PC-3 (cell line): ENCODE results near the gene DOCK1. TPM values are rescaled to one million over a fixed set of nuclear protein-coding genes. Genes with fewer than 3 reads are reported as not detected.

Experiments used
- ATAC-seq: fragments of 200-7000 bp; cut with Tn5 transposase; 2 replicates; pipeline ENCODE4 v1.9.1; 2020; ENCODE audit warnings: mild to moderate bottlenecking, moderate library complexity
- Bru-seq: library from RNA; stranded (reverse); fragments of 400-500 nt; gene quantifications from one replicate; lab custom pipeline; 2021; lab: Mats Ljungman, UMichigan
- BruChase-seq, 2 experiments: library from RNA; stranded (reverse); fragments of 400-500 nt; gene quantifications; one replicate each; lab custom pipeline; 2021; lab: Mats Ljungman, UMichigan
- BruUV-seq: library from RNA; stranded (reverse); fragments of 400-500 nt; replicated peaks from 2 replicates; lab custom pipeline; 2021; lab: Mats Ljungman, UMichigan
- CTCF ChIA-PET: fragments of 300-600 bp; sonication (Branson Sonifier 250); formaldehyde crosslinking; loops from one replicate; lab custom pipeline; 2022; ENCODE audit warnings: antibody characterized with exemption; lab: Charles Lee
- POLR2A ChIA-PET: fragments of 300-600 bp; sonication (Branson Sonifier 250); formaldehyde crosslinking; loops from one replicate; lab custom pipeline; 2022; ENCODE audit warnings: antibody characterized with exemption; ENCODE audit not compliant: unreplicated experiment; lab: Charles Lee
- DNase-seq: peaks from one replicate; pipeline ENCODE4 v3.0.0-alpha.2; 2015
- H2AFZ ChIP-seq: fragments of 300-600 bp; sonication (generic); 2 replicates; pipeline ENCODE4 v1.6.0; 2016; ENCODE audit warnings: antibody characterized with exemption, low read length
- H3F3A ChIP-seq: fragments of 300-600 bp; sonication (generic); one replicate; pipeline ENCODE4 v1.6.0; 2017; ENCODE audit warnings: antibody characterized with exemption, low read length, control low read depth, mild to moderate bottlenecking; ENCODE audit not compliant: unreplicated experiment
- H3K27ac ChIP-seq: fragments of 300-600 bp; sonication (generic); 2 replicates; pipeline ENCODE4 v1.5.1; 2016; ENCODE audit warnings: mild to moderate bottlenecking, low read length
- H3K27me3 ChIP-seq: fragments of 300-600 bp; sonication (generic); 2 replicates; pipeline ENCODE4 v1.6.1; 2016; ENCODE audit warnings: low read length, mixed read lengths
- H3K36me3 ChIP-seq: fragments of 300-600 bp; sonication (generic); 2 replicates; pipeline ENCODE4 v1.6.1; 2016; ENCODE audit warnings: low read depth, mixed run types, low read length, mixed read lengths
- H3K4me1 ChIP-seq: fragments of 300-600 bp; sonication (generic); 2 replicates; pipeline ENCODE4 v1.5.1; 2016; ENCODE audit warnings: low read length; ENCODE audit not compliant: insufficient read depth
- H3K4me2 ChIP-seq: fragments of 300-600 bp; sonication (generic); 2 replicates; pipeline ENCODE4 v1.6.0; 2016; ENCODE audit warnings: low read length
- H3K4me3 ChIP-seq: fragments of 300-600 bp; sonication (generic); 2 replicates; pipeline ENCODE4 v1.5.1; 2016; ENCODE audit warnings: mild to moderate bottlenecking, low read length, mixed read lengths
- H3K79me2 ChIP-seq: fragments of 300-600 bp; sonication (generic); 2 replicates; pipeline ENCODE4 v1.6.1; 2017; ENCODE audit warnings: low read length, mixed read lengths
- H3K9ac ChIP-seq: fragments of 300-600 bp; sonication (generic); 2 replicates; pipeline ENCODE4 v1.6.0; 2016; ENCODE audit warnings: mild to moderate bottlenecking, low read length
- H3K9me2 ChIP-seq: fragments of 300-600 bp; sonication (generic); replicated peaks from 2 replicates; pipeline ENCODE4 v1.6.1; 2016; ENCODE audit warnings: mixed run types, low read length, mixed read lengths
- H3K9me3 ChIP-seq: fragments of 300-600 bp; sonication (generic); 2 replicates; pipeline ENCODE4 v1.6.1; 2016; ENCODE audit warnings: low read length, mixed read lengths
- H4K20me1 ChIP-seq: fragments of 300-600 bp; sonication (generic); 2 replicates; pipeline ENCODE4 v1.6.1; 2016; ENCODE audit warnings: low read length, mixed read lengths
- EZH2 ChIP-seq: fragments of 300-600 bp; sonication (generic); IDR thresholded peaks from one replicate; pipeline ENCODE4 v1.6.1; 2017; ENCODE audit warnings: antibody characterized with exemption, mild to moderate bottlenecking, low read length; ENCODE audit not compliant: unreplicated experiment
- EZH2phosphoT487 ChIP-seq: fragments of 300-600 bp; sonication (generic); IDR thresholded peaks from 2 replicates; pipeline ENCODE4 v1.6.1; 2018; ENCODE audit warnings: mild to moderate bottlenecking, antibody characterized with exemption, low read length, borderline replicate concordance
- intact Hi-C: fragments of 100-400 bp; cut with micrococcal nuclease; formaldehyde crosslinking; loops from 2 replicates; pipeline ENCODE4 v1.9.0; 2023
- long read RNA-seq: library from polyadenylated mRNA; unstranded; transcript quantifications from one replicate; pipeline ENCODE4 v2.0.0, GENCODE V29; 2021; ENCODE audit not compliant: unreplicated experiment
- total RNA-seq: library from RNA; depleted of rRNA; stranded (reverse); fragments of >200 nt; gene quantifications from 2 replicates; pipeline ENCODE4 v1.2.3, GENCODE V29; 2014; rRNA removed
- TF ChIP-seq, protein P1 (sequence below): fragments of 300-600 bp; sonication (generic); conservative IDR thresholded peaks from 2 replicates; pipeline ENCODE4 v1.5.1; 2017; ENCODE audit warnings: antibody characterized with exemption, low read depth, mild to moderate bottlenecking, low read length

Gene DOCK1
- total RNA-seq: 34.3 and 34.6 TPM in 2 replicates
- percentile 65 among the genes with signal in this experiment for Bru-seq, nascent RNA
- percentile 63 among the genes with signal in this experiment for BruChase-seq, experiment 1, labeled RNA remaining after a 6-hour chase
- BruChase-seq, experiment 2, labeled RNA remaining after a 2-hour chase: percentile 68 among the genes with signal in this experiment
- long read RNA-seq, full-length matches to known transcripts: 2 of 58 reads
- long read RNA-seq, partial matches to known transcripts: 24 of 58 reads
- long read RNA-seq, other reads (novel, unspliced or antisense): 32 of 58 reads

DNA sequence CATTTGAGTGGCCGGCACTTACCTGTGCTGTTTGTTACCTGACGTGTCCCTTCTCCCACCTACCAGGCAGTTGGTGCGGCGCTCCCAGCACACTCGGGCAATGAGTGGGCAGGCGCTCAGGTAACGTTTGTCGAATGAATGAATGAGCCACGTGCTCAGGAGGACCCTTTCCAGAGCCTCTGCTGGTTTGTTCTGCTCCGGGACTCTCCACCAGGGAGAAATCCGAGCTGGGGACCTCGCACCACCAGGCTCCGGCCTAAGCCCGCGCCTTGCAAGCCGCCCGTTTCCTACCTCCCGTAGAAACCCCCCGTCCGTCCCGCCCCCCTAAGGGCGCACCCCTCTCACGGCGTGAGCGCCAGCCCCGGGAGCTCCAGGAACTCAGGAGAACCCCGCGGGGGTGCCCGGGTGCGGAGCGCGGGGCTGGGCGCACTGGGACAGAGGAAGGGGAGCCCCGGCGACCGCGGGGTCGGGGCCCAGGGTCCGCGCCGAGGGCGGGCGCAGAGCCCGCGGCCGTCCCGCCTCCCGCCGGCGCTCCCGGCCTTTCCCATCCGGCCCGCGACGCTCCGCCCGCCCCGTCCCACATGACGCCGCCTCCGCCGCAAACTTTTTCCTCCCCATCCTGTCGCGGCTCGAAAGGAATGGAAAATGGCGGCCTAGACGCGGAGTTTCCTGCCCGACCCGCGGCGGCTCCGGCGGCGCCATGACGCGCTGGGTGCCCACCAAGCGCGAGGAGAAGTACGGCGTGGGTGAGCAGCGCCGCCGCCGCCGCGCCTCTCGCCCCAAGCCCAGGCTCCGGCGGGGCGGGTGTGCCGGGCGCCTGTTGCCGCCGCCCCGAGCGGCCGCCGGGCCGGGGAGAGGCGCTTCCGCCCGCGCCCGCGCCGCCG, at the start of gene DOCK1:
Gene DOCK1 (plus strand): TSS at position 611 of the 884 bp plus-strand sequence. CDS start 90 bp downstream, at position 701.
- no peaks in the 10 kb centered on the region for H3F3A ChIP-seq
- POLR2A ChIA-PET: no interaction called here
- H3K4me1 ChIP-seq: peaks cover 36% of the 10 kb centered on the region
- H3K27ac ChIP-seq: 0 out of 2 replicates have a peak within 1 kb of the TSS, but pooled peaks have one; percentile 23
- BruUV-seq: no TSS peak
- H3K4me3 ChIP-seq: peak within 1 kb of the TSS; percentile 76
- peaks cover 52% of the 10 kb centered on the region for H3K79me2 ChIP-seq
- no peaks in the 10 kb centered on the region for H3K27me3 ChIP-seq
- H2AFZ ChIP-seq: peak within 1 kb of the TSS; percentile 94
- no peaks in the 10 kb centered on the region for H3K36me3 ChIP-seq
- peak; percentile 79 for ATAC-seq
- no peaks in the 10 kb centered on the region for H3K9me3 ChIP-seq
- no peaks in the 10 kb centered on the region for H3K9me2 ChIP-seq
- 0 out of 2 replicates have a peak, but pooled peaks cover 2% of the 10 kb centered on the region for H4K20me1 ChIP-seq
- DNase-seq: peak; percentile 69
- H3K9ac ChIP-seq: peak within 1 kb of the TSS; percentile 79
- CTCF ChIA-PET: no interaction called here
- peak within 1 kb of the TSS; percentile 84 for H3K4me2 ChIP-seq
- intact Hi-C loops: loop anchor here (5.0 kb wide), 2 partner anchors 62 to 107 kb away; no protein-coding TSS in a partner anchor
- TF ChIP-seq EZH2 (no peak), EZH2phosphoT487 (no peak)
- TF ChIP-seq, protein P1, sequence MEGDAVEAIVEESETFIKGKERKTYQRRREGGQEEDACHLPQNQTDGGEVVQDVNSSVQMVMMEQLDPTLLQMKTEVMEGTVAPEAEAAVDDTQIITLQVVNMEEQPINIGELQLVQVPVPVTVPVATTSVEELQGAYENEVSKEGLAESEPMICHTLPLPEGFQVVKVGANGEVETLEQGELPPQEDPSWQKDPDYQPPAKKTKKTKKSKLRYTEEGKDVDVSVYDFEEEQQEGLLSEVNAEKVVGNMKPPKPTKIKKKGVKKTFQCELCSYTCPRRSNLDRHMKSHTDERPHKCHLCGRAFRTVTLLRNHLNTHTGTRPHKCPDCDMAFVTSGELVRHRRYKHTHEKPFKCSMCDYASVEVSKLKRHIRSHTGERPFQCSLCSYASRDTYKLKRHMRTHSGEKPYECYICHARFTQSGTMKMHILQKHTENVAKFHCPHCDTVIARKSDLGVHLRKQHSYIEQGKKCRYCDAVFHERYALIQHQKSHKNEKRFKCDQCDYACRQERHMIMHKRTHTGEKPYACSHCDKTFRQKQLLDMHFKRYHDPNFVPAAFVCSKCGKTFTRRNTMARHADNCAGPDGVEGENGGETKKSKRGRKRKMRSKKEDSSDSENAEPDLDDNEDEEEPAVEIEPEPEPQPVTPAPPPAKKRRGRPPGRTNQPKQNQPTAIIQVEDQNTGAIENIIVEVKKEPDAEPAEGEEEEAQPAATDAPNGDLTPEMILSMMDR: no peak

DNA sequence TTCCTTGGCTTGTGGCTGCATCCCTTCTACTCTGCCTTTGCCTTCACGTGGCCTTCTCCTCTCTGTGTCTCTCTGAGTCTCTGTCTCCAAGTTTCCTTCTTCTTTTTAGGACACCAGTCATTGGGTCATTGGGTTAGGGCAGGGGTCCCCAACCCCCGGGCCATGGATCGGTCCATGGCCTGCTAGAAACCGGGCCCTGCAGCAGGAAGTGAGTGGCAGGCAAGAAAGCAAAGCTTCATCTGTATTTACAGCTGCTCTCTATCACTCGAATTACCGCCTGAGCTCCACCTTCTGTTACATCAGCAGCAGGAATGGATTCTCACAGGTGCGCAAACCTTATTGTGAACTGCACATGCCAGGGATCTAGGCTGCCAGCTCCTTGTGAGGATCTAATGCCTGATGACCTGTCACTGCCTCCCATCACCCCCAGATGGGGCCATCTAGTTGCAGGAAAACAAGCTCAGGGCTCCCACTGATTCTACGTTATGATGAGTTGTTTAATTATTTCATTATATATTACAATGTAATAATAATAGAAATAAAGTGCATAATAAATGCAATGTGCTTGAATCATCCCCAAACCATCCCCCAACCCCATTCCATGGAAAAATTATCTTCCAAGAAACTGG, 47.9 kb upstream of the DOCK1 start:
- no peaks in the 10 kb centered on the region for H4K20me1 ChIP-seq
- H3K27me3 ChIP-seq: no peaks in the 10 kb centered on the region

More for the DNA sequence above, 47.9 kb upstream of the DOCK1 start:
- TF ChIP-seq EZH2: no peak
- TF ChIP-seq, protein P1: no peak; the same call in 1 of the 2 replicates
- no peak for TF ChIP-seq EZH2phosphoT487
- Histone ChIP-seq H3K4me2 (no peak overlapping the region), H3K9me2 (no peaks in the 10 kb centered on the region), H3K4me1 (no peaks in the 10 kb centered on the region; the same call in 1 of the 2 replicates), H3K9ac (no peak overlapping the region), H3K9me3 (no peaks in the 10 kb centered on the region), H2AFZ (no peak overlapping the region), H3K27ac (no peak overlapping the region), H3K79me2 (no peaks in the 10 kb centered on the region), H3F3A (no peaks in the 10 kb centered on the region), H3K4me3 (no peak overlapping the region), H3K36me3 (no peaks in the 10 kb centered on the region)
- intact Hi-C loops: no loop called here
- ATAC-seq (no peak), DNase-seq (no peak)
- ChIA-PET POLR2A (no interaction called here), CTCF (no interaction called here)
- no TSS peak for BruUV-seq
